Measurements from ENCODE around the gene BOLA2B. TPM values are rescaled to one million over a fixed set of nuclear protein-coding genes. Genes with fewer than 3 reads are reported as not detected.
"Not testable (repeated sequence)": the region's sequence is repeated elsewhere in the genome, so short reads cannot be mapped to it uniquely, and the experiment has no call there.

The BOLA2B gene
- total RNA-seq, result 223 and 376 TPM in 2 replicates

DNA sequence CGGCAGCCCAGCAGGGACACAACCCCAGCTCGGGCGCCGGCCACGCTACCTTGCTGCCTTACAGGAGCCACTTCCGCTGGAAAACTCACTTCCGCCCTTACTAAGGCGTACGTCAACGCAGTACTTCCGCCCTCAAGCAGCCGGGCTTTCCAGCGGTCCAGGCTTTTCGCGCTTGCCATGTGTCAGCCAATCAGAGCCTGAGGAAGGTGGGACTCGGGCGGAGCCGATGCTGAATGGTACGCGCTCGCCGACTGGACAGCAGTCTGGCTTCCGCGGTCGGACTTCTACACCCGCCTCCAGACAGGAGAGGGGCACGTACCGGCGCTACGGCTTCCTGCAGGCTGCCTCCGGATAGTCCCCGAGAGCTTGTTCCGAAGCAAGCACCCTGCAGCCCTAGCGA, at the start of gene BOLA2B, which contains the start of gene SLX1A:
BOLA2B (minus strand) TSS at position 52 of the 400 bp plus-strand sequence. CDS start 71 bp downstream, outside the sequence.
SLX1A (plus strand) TSS at position 261 of the 400 bp plus-strand sequence. CDS start 210 bp downstream, outside the sequence.
- DNase-seq (ENCODE audit: extremely low read depth, low read depth, low spot score), result not testable (repeated sequence)

- not testable (repeated sequence) for DNase-seq (ENCODE audit: extremely low read depth, low read depth, low spot score)
Measured at GRCh38 chr16:30217082-30217481, 23.6 kb upstream of the BOLA2B start.

- DNase-seq (ENCODE audit: extremely low read depth, low read depth, low spot score), result not testable (repeated sequence)
Measured at GRCh38 chr16:30211414-30211813, 17.9 kb upstream of the BOLA2B start.

DNA sequence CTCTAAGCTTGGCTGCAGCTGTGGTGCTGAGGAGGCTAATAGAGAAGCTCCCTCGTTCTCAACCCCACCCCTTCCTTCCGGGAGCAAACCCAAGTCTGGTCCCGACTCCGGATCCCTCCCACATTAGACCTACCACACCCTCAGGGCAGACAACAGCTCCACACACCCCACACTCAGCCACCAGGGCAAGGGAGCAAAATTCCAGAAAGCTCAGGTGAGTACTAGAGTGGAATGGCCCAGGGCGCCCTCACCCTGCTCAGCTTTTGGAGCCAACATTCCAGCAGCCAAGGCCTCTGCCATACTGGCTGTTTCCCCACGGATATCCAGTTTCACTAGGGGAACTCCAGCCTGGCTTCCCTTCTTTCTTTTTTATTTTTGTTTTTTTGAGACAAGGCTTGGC, 15.6 kb upstream of the BOLA2B start:
- not testable (repeated sequence) for DNase-seq (ENCODE audit: extremely low read depth, low read depth, low spot score)

DNA sequence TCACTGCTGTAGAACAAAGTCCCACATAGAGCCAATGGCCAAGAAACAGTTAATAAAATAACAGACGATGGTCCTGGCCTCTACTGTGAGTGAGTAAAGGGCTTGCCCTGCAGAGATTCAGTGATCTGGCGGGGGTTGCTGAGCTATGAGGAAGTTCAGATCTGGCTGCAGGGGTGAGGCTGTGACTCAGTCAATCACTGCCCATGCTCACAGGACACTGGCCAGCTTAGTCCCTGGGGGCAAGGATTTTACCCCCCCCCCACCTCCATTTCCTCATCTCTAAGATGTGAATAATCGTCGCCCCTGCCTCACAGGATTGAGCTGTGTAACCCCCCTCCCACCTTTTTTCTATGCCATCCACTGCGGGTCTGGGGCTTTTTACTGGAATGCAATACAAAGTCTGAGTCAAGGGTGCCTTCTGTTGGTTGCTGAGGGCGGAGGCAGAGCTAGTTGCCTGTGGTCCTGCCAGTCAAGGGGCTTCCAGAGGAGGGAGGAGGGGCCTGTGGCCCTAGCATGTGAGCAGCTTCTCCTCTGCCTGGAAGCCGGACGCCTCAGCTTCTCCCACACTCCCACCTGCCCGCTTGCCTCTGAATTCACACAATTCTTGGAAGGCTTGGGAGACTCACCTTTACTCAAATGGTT, 13.7 kb upstream of the BOLA2B start:
- not testable (repeated sequence) for DNase-seq (ENCODE audit: extremely low read depth, low read depth, low spot score)

- DNase-seq (ENCODE audit: extremely low read depth, low read depth, low spot score), result not testable (repeated sequence)
Measured at GRCh38 chr16:30206252-30206651, 12.8 kb upstream of the BOLA2B start.

GRCh38 chr16:30205541-30206236, 12.2 kb upstream of the BOLA2B start:
- not testable (repeated sequence) for DNase-seq (ENCODE audit: extremely low read depth, low read depth, low spot score)

- not testable (repeated sequence) for DNase-seq (ENCODE audit: extremely low read depth, low read depth, low spot score)
Measured at GRCh38 chr16:30199608-30200343, 6.3 kb upstream of the BOLA2B start.

GRCh38 chr16:30199049-30199448, 5.6 kb upstream of the BOLA2B start, which contains the start of gene SULT1A3:
TSS of gene SULT1A3 (plus strand) at chr16:30199255. CDS start at chr16:30200729, 1,474 bp downstream.
- not testable (repeated sequence) for DNase-seq (ENCODE audit: extremely low read depth, low read depth, low spot score)

GRCh38 chr16:30197001-30197400, 3.5 kb upstream of the BOLA2B start:
- not testable (repeated sequence) for DNase-seq (ENCODE audit: extremely low read depth, low read depth, low spot score)

DNA sequence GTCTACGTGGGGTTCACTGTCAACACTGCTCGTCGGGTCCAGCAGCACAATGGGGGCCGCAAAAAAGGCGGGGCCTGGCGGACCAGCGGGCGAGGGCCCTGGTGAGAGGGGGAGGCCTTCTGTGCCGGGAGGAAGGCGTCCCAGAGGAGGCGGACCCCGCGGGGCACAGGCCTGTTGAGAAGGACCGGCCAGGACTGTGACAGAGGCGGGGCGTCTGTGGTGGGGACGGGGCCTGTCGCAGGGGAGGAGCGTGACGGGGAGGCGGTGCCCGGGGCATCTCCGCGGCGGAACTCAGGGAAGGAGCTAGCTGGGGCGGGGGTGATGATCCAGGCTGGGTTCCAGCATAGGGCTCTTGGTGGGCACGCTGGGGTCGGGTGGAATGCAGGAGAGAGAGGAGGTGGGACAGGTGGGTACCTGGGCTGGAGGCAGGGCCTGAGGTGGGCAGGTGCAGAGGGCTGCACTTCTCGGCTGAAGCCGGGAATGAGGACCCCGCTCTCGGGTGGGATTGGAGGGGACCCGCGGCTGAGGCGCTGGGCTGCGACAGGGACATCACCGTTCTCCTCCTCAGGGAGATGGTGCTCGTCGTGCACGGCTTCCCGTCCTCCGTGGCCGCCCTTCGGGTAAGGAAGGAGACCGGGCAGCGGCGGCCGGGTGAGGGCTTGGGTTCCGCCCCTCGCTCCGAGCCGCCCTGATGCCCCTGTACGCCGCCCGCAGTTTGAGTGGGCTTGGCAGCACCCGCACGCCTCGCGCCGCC, 883 bp upstream of the BOLA2B start:
- not testable (repeated sequence) for DNase-seq (ENCODE audit: extremely low read depth, low read depth, low spot score)

- not testable (repeated sequence) for DNase-seq (ENCODE audit: extremely low read depth, low read depth, low spot score)
Measured at GRCh38 chr16:30193098-30193497, 368 bp downstream of the BOLA2B start.

- DNase-seq (ENCODE audit: extremely low read depth, low read depth, low spot score), result not testable (repeated sequence)
Measured at GRCh38 chr16:30191158-30191557, 2.3 kb downstream of the BOLA2B start.

DNA sequence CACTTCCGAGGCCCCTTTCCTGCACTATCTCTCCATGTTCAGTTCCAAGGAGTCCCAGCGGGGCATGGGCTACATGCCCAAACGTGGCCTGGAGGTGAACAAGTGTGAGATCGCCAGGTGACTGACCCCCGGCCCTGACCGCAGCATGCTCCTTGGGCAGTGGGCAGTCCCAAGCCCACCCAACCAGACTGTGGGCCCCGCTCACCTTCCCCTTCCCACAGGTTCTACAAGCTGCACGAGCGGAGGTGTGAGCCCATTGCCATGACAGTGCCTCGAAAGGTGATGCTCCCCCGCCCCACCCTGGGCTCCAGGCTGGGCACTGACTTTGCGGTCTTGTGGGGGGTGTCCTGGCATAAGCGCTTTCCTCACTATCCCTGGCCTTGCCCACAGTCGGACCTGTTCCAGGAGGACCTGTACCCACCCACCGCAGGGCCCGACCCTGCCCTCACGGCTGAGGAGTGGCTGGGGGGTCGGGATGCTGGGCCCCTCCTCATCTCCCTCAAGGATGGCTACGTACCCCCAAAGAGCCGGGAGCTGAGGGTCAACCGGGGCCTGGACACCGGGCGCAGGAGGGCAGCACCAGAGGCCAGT, 5.4 kb downstream of the BOLA2B start:
- no peak for DNase-seq (ENCODE audit: extremely low read depth, low read depth, low spot score)

- no peak for DNase-seq (ENCODE audit: extremely low read depth, low read depth, low spot score)
Measured at GRCh38 chr16:30187556-30187865, 6.0 kb downstream of the BOLA2B start.

DNA sequence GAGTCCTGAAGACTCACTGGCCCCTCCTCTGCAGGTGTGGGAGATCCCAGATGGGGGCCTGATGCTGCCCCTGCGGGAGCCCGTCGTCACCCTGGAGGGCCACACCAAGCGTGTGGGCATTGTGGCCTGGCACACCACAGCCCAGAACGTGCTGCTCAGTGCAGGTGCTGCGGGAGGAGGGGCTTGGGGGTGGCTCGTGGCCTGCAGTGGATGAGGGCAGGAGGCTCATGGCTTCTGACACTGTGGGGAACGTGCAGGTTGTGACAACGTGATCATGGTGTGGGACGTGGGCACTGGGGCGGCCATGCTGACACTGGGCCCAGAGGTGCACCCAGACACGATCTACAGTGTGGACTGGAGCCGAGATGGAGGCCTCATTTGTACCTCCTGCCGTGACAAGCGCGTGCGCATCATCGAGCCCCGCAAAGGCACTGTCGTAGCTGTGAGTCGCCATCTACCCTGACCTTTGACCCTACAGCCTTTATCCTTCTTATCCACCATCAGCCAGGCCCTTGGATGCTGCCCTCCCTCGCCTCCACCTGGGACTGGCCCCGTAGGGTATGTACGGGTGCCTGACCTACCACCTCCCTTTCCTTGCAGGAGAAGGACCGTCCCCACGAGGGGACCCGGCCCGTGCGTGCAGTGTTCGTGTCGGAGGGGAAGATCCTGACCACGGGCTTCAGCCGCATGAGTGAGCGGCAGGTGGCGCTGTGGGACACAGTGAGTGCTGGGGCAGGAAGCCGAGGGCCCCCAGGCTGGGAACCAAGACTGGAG, 6.5 kb downstream of the BOLA2B start:
- DNase-seq (ENCODE audit: extremely low read depth, low read depth, low spot score), result no peak

DNA sequence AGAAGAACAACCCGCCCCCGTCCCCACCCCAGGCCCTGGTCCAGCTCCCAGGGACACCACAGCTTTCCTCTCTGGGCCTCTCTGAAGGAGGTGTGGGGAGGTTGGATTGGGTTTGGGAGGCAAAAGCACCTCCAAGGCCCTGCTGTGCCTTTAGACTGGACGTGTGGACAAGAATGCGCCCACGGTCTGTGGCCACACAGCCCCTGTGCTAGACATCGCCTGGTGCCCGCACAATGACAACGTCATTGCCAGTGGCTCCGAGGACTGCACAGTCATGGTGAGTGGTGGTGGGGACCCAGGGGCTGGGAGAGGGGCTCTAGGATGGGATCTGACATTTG, 7.1 kb downstream of the BOLA2B start:
- no peak for DNase-seq (ENCODE audit: extremely low read depth, low read depth, low spot score)

DNA sequence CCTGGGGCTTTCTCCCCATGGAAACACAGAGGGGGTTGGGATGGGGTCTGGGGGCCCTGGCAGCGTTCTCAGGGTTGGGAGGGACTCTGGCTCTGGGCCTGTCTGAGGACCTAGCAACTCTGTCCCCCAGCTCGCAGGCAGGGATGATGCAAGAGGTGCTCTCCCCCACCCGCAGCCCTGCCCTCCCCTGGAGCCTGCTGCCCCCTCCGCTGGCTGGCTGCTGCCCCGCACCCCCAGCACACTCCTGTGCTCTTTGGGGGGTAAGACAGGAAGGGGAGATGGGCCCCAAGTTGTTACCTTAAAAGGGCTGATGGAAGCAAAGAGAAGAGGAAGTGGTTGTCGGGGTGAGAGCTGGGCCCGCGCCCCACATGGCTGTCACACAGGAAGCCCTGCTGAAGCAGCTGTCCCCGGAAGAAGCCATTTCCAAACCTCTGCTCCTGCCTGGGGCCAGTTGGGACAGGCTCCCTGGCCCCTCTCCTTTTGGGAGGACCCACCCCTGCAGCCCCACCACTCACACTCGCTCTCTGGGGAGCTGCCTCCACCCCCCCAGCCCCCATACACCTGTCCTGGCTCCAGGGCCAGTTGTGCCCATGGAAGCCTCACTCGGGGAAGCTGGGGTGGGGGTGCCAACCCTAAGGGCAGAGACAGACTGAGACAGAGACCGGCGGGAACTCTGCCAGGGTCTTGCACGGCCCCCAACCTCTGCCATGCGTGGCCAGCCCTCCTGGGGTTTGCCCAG, 7.6 kb downstream of the BOLA2B start:
- no peak for DNase-seq (ENCODE audit: extremely low read depth, low read depth, low spot score)

Data from glomerular endothelial cell (primary cell).